Neural crest cell (in vitro differentiated cells): ENCODE results near the gene CD177. TPM values are rescaled to one million over a fixed set of nuclear protein-coding genes. Genes with fewer than 3 reads are reported as not detected.
"Not testable (repeated sequence)": the region's sequence is repeated elsewhere in the genome, so short reads cannot be mapped to it uniquely, and the experiment has no call there.

Source experiments
- DNase-seq: peaks from one replicate; pipeline ENCODE4 v3.0.0; 2021; ENCODE audit warnings: low read depth, mixed read lengths, low spot score
- H3K27ac Mint-ChIP-seq: one replicate; pipeline ENCODE4 v1.8.0; 2021; ENCODE audit warnings: mild to moderate bottlenecking, mixed read lengths; ENCODE audit not compliant: unreplicated experiment
- H3K27me3 Mint-ChIP-seq: 2 replicates; pipeline ENCODE4 v1.8.0; 2021; ENCODE audit warnings: low read depth, mild to moderate bottlenecking, mixed read lengths
- H3K36me3 Mint-ChIP-seq: 2 replicates; pipeline ENCODE4 v1.8.0; 2021; ENCODE audit warnings: low read depth, mild to moderate bottlenecking, mixed read lengths
- H3K4me1 Mint-ChIP-seq: 2 replicates; pipeline ENCODE4 v1.8.0; 2021; ENCODE audit warnings: mixed read lengths
- H3K4me3 Mint-ChIP-seq: one replicate; pipeline ENCODE4 v1.8.0; 2021; ENCODE audit warnings: mild to moderate bottlenecking, mixed read lengths
- H3K9me3 Mint-ChIP-seq: 2 replicates; pipeline ENCODE4 v1.8.0; 2021; ENCODE audit warnings: mixed read lengths
- total RNA-seq: library from RNA; stranded (reverse); gene quantifications from 2 replicates; pipeline ENCODE4 v1.2.1, GENCODE V29; 2021
- TF ChIP-seq, protein P1 (sequence below): fragments of 200-600 bp; sonication (generic); conservative IDR thresholded peaks from 2 replicates; pipeline ENCODE4 v1.5.0; 2021; ENCODE audit warnings: antibody characterized with exemption, mild to moderate bottlenecking

CD177 gene
- total RNA-seq, 1 donor from 2014 or later, result not detected

DNA sequence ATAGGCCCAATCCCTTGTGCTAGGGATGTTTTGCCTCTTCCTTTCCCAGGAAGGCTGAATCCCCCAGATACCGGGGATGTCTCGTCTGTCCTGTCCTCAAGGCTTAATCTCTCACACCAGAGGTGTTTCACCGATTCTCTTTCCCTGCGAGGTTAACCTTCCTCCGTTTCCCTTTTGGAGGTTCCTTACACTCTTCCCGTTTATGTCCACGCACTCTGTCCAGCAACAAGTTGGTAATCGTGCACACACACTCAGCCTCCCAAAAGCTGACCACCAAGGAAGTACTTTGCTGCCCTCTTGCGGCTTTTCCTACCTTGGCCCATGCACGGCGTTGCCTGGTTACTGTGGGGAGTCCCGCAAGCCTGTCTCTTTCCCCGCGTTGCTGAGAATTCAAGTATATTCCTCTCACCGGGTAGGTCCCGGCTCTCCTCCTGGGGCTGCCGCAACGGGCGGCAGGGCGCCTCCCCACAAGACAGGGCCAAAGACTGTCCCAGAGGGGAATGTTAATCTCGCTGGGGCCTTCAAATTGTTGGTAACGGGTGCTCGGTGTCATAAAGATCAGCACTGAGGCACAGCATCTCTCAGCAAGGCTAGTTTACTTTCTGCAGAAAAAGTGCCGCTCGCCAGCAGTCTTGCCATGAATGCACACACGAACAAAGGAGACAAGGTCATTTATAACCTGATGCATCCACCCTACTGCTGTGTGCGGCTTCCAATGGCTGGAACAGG, 36.7 kb upstream of the CD177 start:
- no peak overlapping the region for H3K27ac Mint-ChIP-seq
- H3K9me3 Mint-ChIP-seq, result no peaks in the 10 kb centered on the region
- H3K4me1 Mint-ChIP-seq, result no peaks in the 10 kb centered on the region
- H3K27me3 Mint-ChIP-seq, result no peaks in the 10 kb centered on the region
- peak; percentile 9 for DNase-seq
- no peaks in the 10 kb centered on the region for H3K36me3 Mint-ChIP-seq
- TF ChIP-seq, protein P1, sequence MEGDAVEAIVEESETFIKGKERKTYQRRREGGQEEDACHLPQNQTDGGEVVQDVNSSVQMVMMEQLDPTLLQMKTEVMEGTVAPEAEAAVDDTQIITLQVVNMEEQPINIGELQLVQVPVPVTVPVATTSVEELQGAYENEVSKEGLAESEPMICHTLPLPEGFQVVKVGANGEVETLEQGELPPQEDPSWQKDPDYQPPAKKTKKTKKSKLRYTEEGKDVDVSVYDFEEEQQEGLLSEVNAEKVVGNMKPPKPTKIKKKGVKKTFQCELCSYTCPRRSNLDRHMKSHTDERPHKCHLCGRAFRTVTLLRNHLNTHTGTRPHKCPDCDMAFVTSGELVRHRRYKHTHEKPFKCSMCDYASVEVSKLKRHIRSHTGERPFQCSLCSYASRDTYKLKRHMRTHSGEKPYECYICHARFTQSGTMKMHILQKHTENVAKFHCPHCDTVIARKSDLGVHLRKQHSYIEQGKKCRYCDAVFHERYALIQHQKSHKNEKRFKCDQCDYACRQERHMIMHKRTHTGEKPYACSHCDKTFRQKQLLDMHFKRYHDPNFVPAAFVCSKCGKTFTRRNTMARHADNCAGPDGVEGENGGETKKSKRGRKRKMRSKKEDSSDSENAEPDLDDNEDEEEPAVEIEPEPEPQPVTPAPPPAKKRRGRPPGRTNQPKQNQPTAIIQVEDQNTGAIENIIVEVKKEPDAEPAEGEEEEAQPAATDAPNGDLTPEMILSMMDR, result peak; percentile 31
- no peak overlapping the region for H3K4me3 Mint-ChIP-seq

GRCh38 chr19:43318203-43318602, 35.3 kb upstream of the CD177 start:
- no peaks in the 10 kb centered on the region for H3K9me3 Mint-ChIP-seq
- H3K27me3 Mint-ChIP-seq, result no peaks in the 10 kb centered on the region
- H3K4me1 Mint-ChIP-seq, result no peaks in the 10 kb centered on the region
- no peak for DNase-seq
- no peak overlapping the region for H3K27ac Mint-ChIP-seq
- no peaks in the 10 kb centered on the region for H3K36me3 Mint-ChIP-seq
- TF ChIP-seq, protein P1, result no peak
- H3K4me3 Mint-ChIP-seq, result no peak overlapping the region

DNA sequence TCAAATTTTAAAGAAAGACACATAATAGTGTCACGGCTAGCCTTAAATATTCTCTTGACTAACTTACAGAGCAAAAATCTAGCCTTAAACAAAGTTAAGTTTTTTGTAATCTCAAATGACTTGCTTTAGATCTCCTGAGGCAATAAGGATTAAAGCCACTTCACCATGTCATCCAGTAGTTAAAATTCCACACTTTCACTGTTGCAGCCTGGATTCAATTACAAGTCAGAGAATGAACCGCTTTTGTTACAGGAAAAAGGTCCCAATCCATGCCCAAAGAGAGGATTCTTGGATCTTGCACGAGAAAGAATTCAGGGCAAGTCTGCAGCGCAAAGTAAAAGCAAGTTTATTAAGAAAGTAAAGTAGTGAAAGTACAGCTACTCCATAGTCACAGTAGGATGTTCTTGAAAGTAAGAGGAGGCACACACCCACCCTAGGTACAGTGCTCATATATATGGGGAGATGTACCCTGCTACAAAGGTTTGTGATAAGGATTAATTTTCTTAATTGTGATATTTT, 34.6 kb upstream of the CD177 start:
- Mint-ChIP-seq H3K36me3 (no peaks in the 10 kb centered on the region), H3K4me3 (no peak overlapping the region), H3K27ac (no peak overlapping the region), H3K27me3 (no peaks in the 10 kb centered on the region), H3K9me3 (no peaks in the 10 kb centered on the region), H3K4me1 (no peaks in the 10 kb centered on the region)
- TF ChIP-seq, protein P1, result no peak
- no peak for DNase-seq

DNA sequence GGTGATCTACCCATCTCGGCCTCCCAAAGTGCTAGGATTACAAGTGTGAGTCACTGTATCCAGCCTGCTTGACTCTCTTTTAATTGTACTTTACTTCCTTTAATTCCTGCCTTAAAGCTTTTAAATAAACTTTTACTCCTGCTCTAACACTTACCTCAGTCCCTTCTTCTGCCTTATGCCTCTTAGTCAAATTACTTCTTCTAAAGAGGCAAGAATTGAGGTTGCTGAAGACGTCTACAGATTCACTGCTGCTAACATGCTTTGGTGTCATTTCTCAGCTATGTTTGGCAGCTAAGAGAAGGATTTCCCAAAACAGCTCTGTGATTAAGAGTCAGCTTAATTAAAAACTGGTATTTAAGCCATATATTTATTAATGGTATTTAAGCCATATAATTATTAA, 32.9 kb upstream of the CD177 start:
- Mint-ChIP-seq H3K4me1 (no peaks in the 10 kb centered on the region), H3K4me3 (no peak overlapping the region), H3K27ac (no peak overlapping the region), H3K36me3 (no peaks in the 10 kb centered on the region), H3K27me3 (no peaks in the 10 kb centered on the region), H3K9me3 (no peaks in the 10 kb centered on the region)
- TF ChIP-seq, protein P1, result no peak
- no peak for DNase-seq

- not testable (repeated sequence) for H3K4me1 Mint-ChIP-seq, H3K27ac Mint-ChIP-seq, H3K27me3 Mint-ChIP-seq, DNase-seq, H3K4me3 Mint-ChIP-seq, H3K36me3 Mint-ChIP-seq
- H3K9me3 Mint-ChIP-seq, result peaks cover 11% of the 10 kb centered on the region
Observed at GRCh38 chr19:43326761-43327160, 26.7 kb upstream of the CD177 start.

DNA sequence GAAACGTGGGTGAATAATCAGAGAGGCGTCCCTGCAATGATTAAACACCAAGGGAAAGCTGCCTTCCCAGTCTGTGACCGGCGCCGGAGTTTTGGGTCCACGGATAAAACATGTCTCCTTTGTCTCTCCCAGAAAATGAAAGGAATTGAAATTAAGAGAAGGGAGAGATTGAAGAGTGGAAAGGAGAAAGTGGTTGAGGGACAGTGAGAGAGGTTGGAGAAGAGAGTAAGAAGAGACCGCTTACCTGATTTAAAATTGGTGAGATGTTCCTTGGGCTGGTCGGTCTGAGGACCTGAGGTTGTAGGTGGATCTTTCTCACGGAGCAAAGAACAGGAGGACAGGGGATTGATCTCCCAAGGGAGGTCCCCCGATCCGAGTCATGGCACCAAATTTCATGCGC, 24.9 kb upstream of the CD177 start:
- H3K27me3 Mint-ChIP-seq, H3K36me3 Mint-ChIP-seq, H3K4me3 Mint-ChIP-seq, H3K27ac Mint-ChIP-seq, H3K4me1 Mint-ChIP-seq, DNase-seq: not testable (repeated sequence)
- peaks cover 12% of the 10 kb centered on the region for H3K9me3 Mint-ChIP-seq

- peaks cover 12% of the 10 kb centered on the region for H3K9me3 Mint-ChIP-seq
- not testable (repeated sequence) for H3K27me3 Mint-ChIP-seq, H3K27ac Mint-ChIP-seq, H3K36me3 Mint-ChIP-seq, H3K4me3 Mint-ChIP-seq, DNase-seq, H3K4me1 Mint-ChIP-seq
Observed at GRCh38 chr19:43329049-43329448, 24.4 kb upstream of the CD177 start.
